Measurements from ENCODE around the gene TIMM21.

- TF ChIP-seq CTCF (IDR thresholded peaks at IDR 0.05) (no peak), POLR2A (IDR thresholded peaks at IDR 0.05) (no peak), POLR2AphosphoS5 (IDR thresholded peaks at IDR 0.05) (no peak), EP300 (IDR thresholded peaks at IDR 0.05) (no peak)
Observed at GRCh38 chr18:74132201-74132600, 16.1 kb upstream of the TIMM21 start.

All from suprapubic skin (tissue), 4 donors.